ENCODE data around the gene SAMD8.
"Not testable (repeated sequence)": the region's sequence is repeated elsewhere in the genome, so short reads cannot be mapped to it uniquely, and the experiment has no call there.

SAMD8 gene

GRCh38 chr10:75110006-75110632, 1.3 kb upstream of the SAMD8 start:
- Histone ChIP-seq H3K9me3 (ENCODE audit: insufficient read depth, low read length) (no peaks in the 10 kb centered on the region), H3K36me3 (ENCODE audit: low read length) (no peaks in the 10 kb centered on the region), H3K4me2 (ENCODE audit: low read depth, low read length, poor library complexity, severe bottlenecking) (peak overlapping the region; percentile 70), H3K9me2 (replicated peaks; ENCODE audit: insufficient read depth, low read length) (no peaks in the 10 kb centered on the region), H3K79me2 (ENCODE audit: insufficient read depth, low read length) (peaks cover 31% of the 10 kb centered on the region), H4K20me1 (ENCODE audit: low read depth, low read length) (no peaks in the 10 kb centered on the region), H3F3A (ENCODE audit: insufficient read depth) (peaks cover 29% of the 10 kb centered on the region), H3K4me3 (ENCODE audit: insufficient read depth, low read length, poor library complexity, severe bottlenecking) (no peak overlapping the region), H3K27ac (ENCODE audit: low read depth, low read length) (no peak overlapping the region), H3K9ac (ENCODE audit: low read length) (0 out of 2 replicates have a peak overlapping the region, but pooled peaks have one; percentile 76), H2AFZ (ENCODE audit: low read depth, low read length, severe bottlenecking) (peak overlapping the region; percentile 33), H3K27me3 (ENCODE audit: low read length) (no peaks in the 10 kb centered on the region)
- TF ChIP-seq EZH2phosphoT487 (conservative IDR thresholded peaks at IDR 0.05; ENCODE audit: low read length) = no peak
- TF ChIP-seq CTCF (IDR thresholded peaks at IDR 0.05; ENCODE audit: insufficient read depth, low read length, poor library complexity, severe bottlenecking) = no peak

- H3K4me2 ChIP-seq (ENCODE audit: low read depth, low read length, poor library complexity, severe bottlenecking) = peak overlapping the region; percentile 70
- no peaks in the 10 kb centered on the region for H3K36me3 ChIP-seq (ENCODE audit: low read length)
- peaks cover 30% of the 10 kb centered on the region for H3F3A ChIP-seq (ENCODE audit: insufficient read depth)
- peak overlapping the region; percentile 33 for H2AFZ ChIP-seq (ENCODE audit: low read depth, low read length, severe bottlenecking)
- H3K79me2 ChIP-seq (ENCODE audit: insufficient read depth, low read length) = peaks cover 48% of the 10 kb centered on the region
- no peaks in the 10 kb centered on the region for H3K27me3 ChIP-seq (ENCODE audit: low read length)
- H3K4me3 ChIP-seq (ENCODE audit: insufficient read depth, low read length, poor library complexity, severe bottlenecking) = peak overlapping the region; percentile 65
- H3K9me3 ChIP-seq (ENCODE audit: insufficient read depth, low read length) = no peaks in the 10 kb centered on the region
- H4K20me1 ChIP-seq (ENCODE audit: low read depth, low read length) = no peaks in the 10 kb centered on the region
- H3K9ac ChIP-seq (ENCODE audit: low read length) = peak overlapping the region; percentile 76
- no peaks in the 10 kb centered on the region for H3K9me2 ChIP-seq (replicated peaks; ENCODE audit: insufficient read depth, low read length)
- peak overlapping the region; percentile 63 for H3K27ac ChIP-seq (ENCODE audit: low read depth, low read length)
- TF ChIP-seq CTCF (IDR thresholded peaks at IDR 0.05; ENCODE audit: insufficient read depth, low read length, poor library complexity, severe bottlenecking) (no peak), EZH2phosphoT487 (conservative IDR thresholded peaks at IDR 0.05; ENCODE audit: low read length) (no peak)
Measured at GRCh38 chr10:75111907-75112679, 637 bp downstream of the SAMD8 start.

GRCh38 chr10:75115137-75115536, 3.7 kb downstream of the SAMD8 start:
- no peak for TF ChIP-seq CTCF (IDR thresholded peaks at IDR 0.05; ENCODE audit: insufficient read depth, low read length, poor library complexity, severe bottlenecking)
- TF ChIP-seq EZH2phosphoT487 (conservative IDR thresholded peaks at IDR 0.05; ENCODE audit: low read length) = no peak
- Histone ChIP-seq H3K36me3 (ENCODE audit: low read length) (no peaks in the 10 kb centered on the region), H3K4me3 (ENCODE audit: insufficient read depth, low read length, poor library complexity, severe bottlenecking) (no peak overlapping the region), H3F3A (ENCODE audit: insufficient read depth) (peaks cover 29% of the 10 kb centered on the region), H3K27me3 (ENCODE audit: low read length) (no peaks in the 10 kb centered on the region), H3K27ac (ENCODE audit: low read depth, low read length) (no peak overlapping the region), H3K9me3 (ENCODE audit: insufficient read depth, low read length) (no peaks in the 10 kb centered on the region), H3K79me2 (ENCODE audit: insufficient read depth, low read length) (peaks cover 78% of the 10 kb centered on the region), H3K9ac (ENCODE audit: low read length) (no peak overlapping the region), H2AFZ (ENCODE audit: low read depth, low read length, severe bottlenecking) (no peak overlapping the region), H3K9me2 (replicated peaks; ENCODE audit: insufficient read depth, low read length) (no peaks in the 10 kb centered on the region), H3K4me2 (ENCODE audit: low read depth, low read length, poor library complexity, severe bottlenecking) (no peak overlapping the region), H4K20me1 (ENCODE audit: low read depth, low read length) (no peaks in the 10 kb centered on the region)

- H3K4me3 ChIP-seq (ENCODE audit: insufficient read depth, low read length, poor library complexity, severe bottlenecking); H3K9ac ChIP-seq (ENCODE audit: low read length); H3K27ac ChIP-seq (ENCODE audit: low read depth, low read length); H3K36me3 ChIP-seq (ENCODE audit: low read length); H2AFZ ChIP-seq (ENCODE audit: low read depth, low read length, severe bottlenecking); H3K4me2 ChIP-seq (ENCODE audit: low read depth, low read length, poor library complexity, severe bottlenecking); H3K27me3 ChIP-seq (ENCODE audit: low read length); H3K9me3 ChIP-seq (ENCODE audit: insufficient read depth, low read length); H4K20me1 ChIP-seq (ENCODE audit: low read depth, low read length); H3K9me2 ChIP-seq (replicated peaks; ENCODE audit: insufficient read depth, low read length): not testable (repeated sequence)
- H3F3A ChIP-seq (ENCODE audit: insufficient read depth) = peaks cover 18% of the 10 kb centered on the region
- peaks cover 94% of the 10 kb centered on the region for H3K79me2 ChIP-seq (ENCODE audit: insufficient read depth, low read length)
Measured at GRCh38 chr10:75116941-75117775, 5.7 kb downstream of the SAMD8 start.
